ENCODE data around the gene KLF3. TPM values are rescaled to one million over a fixed set of nuclear protein-coding genes. Genes with fewer than 3 reads are reported as not detected.

The KLF3 gene
- total RNA-seq, 2 experiments from 2014 or later = 203 to 204 TPM

GRCh38 chr4:38681281-38681991 is 17.4 kb downstream of the KLF3 start:
- H3K4me1 ChIP-seq (ENCODE audit: insufficient read depth, low read length) = peaks cover 53% of the 10 kb centered on the region
- H3K4me3 Mint-ChIP-seq = peak overlapping the region; percentile 51

DNA sequence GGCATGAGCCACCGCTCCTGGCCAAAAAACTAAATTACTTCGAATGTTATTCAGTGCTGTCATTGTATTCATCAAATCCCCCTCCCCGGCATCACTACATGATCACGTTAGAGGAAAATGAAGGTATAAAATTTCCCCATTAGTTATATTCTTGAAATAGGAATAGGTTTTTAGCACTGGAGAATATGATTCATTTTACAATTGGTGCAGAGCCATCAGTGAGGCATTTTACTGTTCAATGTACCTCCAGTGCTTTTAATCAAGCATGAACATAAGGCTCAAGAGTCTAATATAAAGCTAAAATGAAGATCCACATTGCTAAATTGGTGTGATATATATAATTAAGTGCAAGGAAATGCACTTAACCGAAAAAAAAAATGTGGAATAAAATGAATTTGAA is 18.3 kb downstream of the KLF3 start:
- peak overlapping the region; percentile 34 for H3K4me3 Mint-ChIP-seq
- peaks cover 60% of the 10 kb centered on the region for H3K36me3 ChIP-seq (ENCODE audit: insufficient read depth, low read length)
- H3K4me3 ChIP-seq (ENCODE audit: low read length) = no peak overlapping the region
- H3K27me3 ChIP-seq (ENCODE audit: control insufficient read depth in 1 of 2, insufficient read depth in 2 of 2, low read length in 2 of 2) = no peaks in the 10 kb centered on the region
- intact Hi-C loops (cut with DNase I, micrococcal nuclease) = no loop called here
- peak overlapping the region; percentile 63 for H3K27ac Mint-ChIP-seq
- H3K4me1 ChIP-seq (ENCODE audit: insufficient read depth, low read length) = peaks cover 53% of the 10 kb centered on the region
- H3K27ac ChIP-seq (ENCODE audit: low read depth in 1 of 2, low read length in 2 of 2) = no peak overlapping the region
- peaks cover 94% of the 10 kb centered on the region for H3K4me1 Mint-ChIP-seq (ENCODE audit: low read depth)
- ChIA-PET CTCF (interaction anchor here (1.6 kb wide), 1 partner anchor 49 kb away, joined by 3 read pairs; no protein-coding TSS in a partner anchor), POLR2A (interaction anchor here (0.5 to 0.8 kb wide), 3 partner anchors 105 to 956 kb away, joined by 3 to 4 read pairs (median 3); partner anchors contain the start of gene SMIM14)
- H3K27me3 Mint-ChIP-seq = no peaks in the 10 kb centered on the region
- ATAC-seq (ENCODE audit: poor library complexity) = no peak
- H3K36me3 Mint-ChIP-seq (ENCODE audit: low read depth) = peaks cover 96% of the 10 kb centered on the region
- H3K9me3 Mint-ChIP-seq = no peaks in the 10 kb centered on the region
- H3K9me3 ChIP-seq (ENCODE audit: control insufficient read depth in 1 of 2, insufficient read depth in 1 of 2, low read length in 2 of 2) = no peaks in the 10 kb centered on the region
- no peak for TF ChIP-seq CTCF (IDR thresholded peaks at IDR 0.05)
- no peak for DNase-seq

More at GRCh38 chr4:38681281-38681991, 17.4 kb downstream of the KLF3 start:
- H3K27ac Mint-ChIP-seq = peak overlapping the region; percentile 66
- POLR2A ChIA-PET = no interaction called here
- no peak overlapping the region for H3K4me3 ChIP-seq (ENCODE audit: low read length)
- no peak overlapping the region for H3K27ac ChIP-seq (ENCODE audit: low read depth in 1 of 2, low read length in 2 of 2)
- DNase-seq (no peak), ATAC-seq (ENCODE audit: poor library complexity) (no peak)
- H3K27me3 Mint-ChIP-seq = no peaks in the 10 kb centered on the region
- H3K27me3 ChIP-seq (ENCODE audit: control insufficient read depth in 1 of 2, insufficient read depth in 2 of 2, low read length in 2 of 2) = no peaks in the 10 kb centered on the region
- CTCF ChIA-PET = no interaction called here
- peaks cover 88% of the 10 kb centered on the region for H3K4me1 Mint-ChIP-seq (ENCODE audit: low read depth)
- no peak for TF ChIP-seq CTCF (IDR thresholded peaks at IDR 0.05)
- H3K9me3 Mint-ChIP-seq = no peaks in the 10 kb centered on the region
- intact Hi-C loops (cut with DNase I, micrococcal nuclease) = no loop called here
- H3K9me3 ChIP-seq (ENCODE audit: control insufficient read depth in 1 of 2, insufficient read depth in 1 of 2, low read length in 2 of 2) = no peaks in the 10 kb centered on the region
- peaks cover 89% of the 10 kb centered on the region for H3K36me3 Mint-ChIP-seq (ENCODE audit: low read depth)
- H3K36me3 ChIP-seq (ENCODE audit: insufficient read depth, low read length) = peaks cover 54% of the 10 kb centered on the region

DNA sequence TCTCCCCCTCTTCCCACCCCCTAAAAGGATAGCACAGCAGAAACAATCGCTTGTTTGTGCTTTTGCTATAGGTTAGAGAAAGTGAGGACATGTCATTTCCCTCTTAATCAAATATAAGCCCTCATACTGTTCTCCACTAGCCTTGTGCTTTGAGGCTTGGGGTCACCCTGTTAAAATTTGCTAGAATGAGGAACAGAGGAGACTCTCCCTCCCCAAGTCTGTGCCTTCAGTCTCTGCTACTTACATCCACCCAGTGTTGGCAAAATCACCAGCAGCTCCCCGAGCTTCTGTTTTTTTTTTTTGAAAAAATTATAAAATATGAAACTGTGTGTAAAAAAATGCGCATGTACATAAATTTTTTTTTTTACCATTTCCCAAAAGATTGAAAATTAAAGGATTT is 19.3 kb downstream of the KLF3 start:
- intact Hi-C loops (cut with DNase I, micrococcal nuclease) = no loop called here

More for the DNA sequence above, 19.3 kb downstream of the KLF3 start:
- no peak overlapping the region for H3K27ac Mint-ChIP-seq
- TF ChIP-seq CTCF (IDR thresholded peaks at IDR 0.05) = no peak
- Histone ChIP-seq H3K27me3 (ENCODE audit: control insufficient read depth in 1 of 2, insufficient read depth in 2 of 2, low read length in 2 of 2) (no peaks in the 10 kb centered on the region), H3K4me3 (ENCODE audit: low read length) (no peak overlapping the region), H3K36me3 (ENCODE audit: insufficient read depth, low read length) (peaks cover 60% of the 10 kb centered on the region), H3K9me3 (ENCODE audit: control insufficient read depth in 1 of 2, insufficient read depth in 1 of 2, low read length in 2 of 2) (no peaks in the 10 kb centered on the region), H3K4me1 (ENCODE audit: insufficient read depth, low read length) (peaks cover 52% of the 10 kb centered on the region), H3K27ac (ENCODE audit: low read depth in 1 of 2, low read length in 2 of 2) (no peak overlapping the region)
- ChIA-PET POLR2A (interaction anchor here (0.6 to 1.5 kb wide), 5 partner anchors 17 to 504 kb away, joined by 3 to 4 read pairs (median 3); no protein-coding TSS in a partner anchor), CTCF (interaction anchor here (0.9 to 1.6 kb wide), 4 partner anchors 10 to 504 kb away, joined by 3 to 5 read pairs (median 4); no protein-coding TSS in a partner anchor)
- no peak for ATAC-seq (ENCODE audit: poor library complexity)
- no peak for DNase-seq
- no peaks in the 10 kb centered on the region for H3K9me3 Mint-ChIP-seq
- no peaks in the 10 kb centered on the region for H3K27me3 Mint-ChIP-seq
- no peak overlapping the region for H3K4me3 Mint-ChIP-seq
- peaks cover 96% of the 10 kb centered on the region for H3K36me3 Mint-ChIP-seq (ENCODE audit: low read depth)
- H3K4me1 Mint-ChIP-seq (ENCODE audit: low read depth) = peaks cover 94% of the 10 kb centered on the region

Measured in CD4-positive, alpha-beta T cell (primary cell).